Esophagus muscularis mucosa (tissue), 4 donors: ENCODE data around the gene IQCK. TPM values are rescaled to one million over a fixed set of nuclear protein-coding genes. Genes with fewer than 3 reads are reported as not detected.

ENCODE experiments used
- DNase-seq: peaks from one replicate; pipeline ENCODE4 v3.0.0-alpha.2; 2017; ENCODE audit errors: extremely low spot score
- H3K27ac ChIP-seq, 4 donors: fragments of 200-600 bp; sonication (generic); replicated peaks in 1 of 4; 1 replicate in 3 of 4; 2 replicates in 1 of 4; pipeline ENCODE4 v1.5.1; 2016 to 2019; ENCODE audit warnings: mild to moderate bottlenecking in 1 of 4
- H3K27me3 ChIP-seq, 4 donors: fragments of 200-600 bp; sonication (generic); one replicate each; pipeline versions ENCODE4 v1.5.1 to v1.6.0; 2016 to 2019
- H3K36me3 ChIP-seq, 4 donors: fragments of 200-600 bp; sonication (generic); one replicate each; pipeline ENCODE4 v1.5.1; 2016 to 2019
- H3K4me1 ChIP-seq, 4 donors: fragments of 200-600 bp; sonication (generic); one replicate each; pipeline ENCODE4 v1.5.1; 2016 to 2019
- H3K4me3 ChIP-seq, 4 donors: fragments of 200-600 bp; sonication (generic); 1 replicate in 2 of 4; 2 replicates in 2 of 4; pipeline ENCODE4 v1.5.1; 2016 to 2019; ENCODE audit warnings: mild to moderate bottlenecking in 4 of 4, moderate library complexity in 1 of 4
- H3K9me3 ChIP-seq, 4 donors: fragments of 200-600 bp; sonication (generic); 1 replicate in 3 of 4; 2 replicates in 1 of 4; pipeline ENCODE4 v1.5.1; 2016 to 2019
- CTCF ChIP-seq, 3 experiments: fragments of 200-600 bp in 2 of 3; fragments of 450-650 bp in 1 of 3; sonication (generic) in 2 of 3; IDR thresholded peaks; one replicate each; pipeline ENCODE4 v1.5.1; 2017 to 2019; ENCODE audit warnings: antibody characterized with exemption in 3 of 3, mild to moderate bottlenecking in 2 of 3, moderate library complexity in 1 of 3
- EP300 ChIP-seq: sonication (generic); formaldehyde crosslinking; IDR thresholded peaks from one replicate; pipeline ENCODE4 v1.6.1; 2017; ENCODE audit warnings: antibody characterized with exemption
- POLR2A ChIP-seq: fragments of 450-650 bp; IDR thresholded peaks from one replicate; pipeline ENCODE4 v1.6.1; 2017; ENCODE audit warnings: antibody characterized with exemption, moderate library complexity, mild to moderate bottlenecking, low read depth
- POLR2AphosphoS5 ChIP-seq, 2 donors: sonication (generic); formaldehyde crosslinking; IDR thresholded peaks; one replicate each; pipeline ENCODE4 v1.6.1; 2017; ENCODE audit warnings: antibody characterized with exemption in 2 of 2
- WGBS: methylation state at CpG from one replicate; pipeline ENCODE4 v1.1.5; 2018; 5-methylcytosine and 5-hydroxymethylcytosine counted together
- intact Hi-C: fragments of 100-400 bp; cut with DNase I; formaldehyde crosslinking; loops from one replicate; pipeline ENCODE4 v1.15.1; 2023
- total RNA-seq, 4 donors: library from RNA; depleted of rRNA; stranded (reverse); fragments of >200 nt; gene quantifications; one replicate each; pipeline versions ENCODE4 v1.1.0 to v1.2.1, GENCODE V29; 2016

IQCK gene
- total RNA-seq, 4 donors from 2014 or later, result 7.4 to 10.4 (median 8.6) TPM

GRCh38 chr16:19886073-19886941 is 168.2 kb downstream of the IQCK start:
- intact Hi-C loops, result loop anchor here (1.0 to 5.0 kb wide), 4 partner anchors 169 to 327 kb away; partner anchors contain the start of genes IQCK and KNOP1
- 13% methylated on average over 18 of the region's 20 CpGs for WGBS
- H3K27me3 ChIP-seq, result peaks cover 0 to 32% (median 3%) of the 10 kb centered on the region in 4 donors
- peaks cover 12 to 43% (median 37%) of the 10 kb centered on the region in 4 donors for H3K4me1 ChIP-seq
- peak; percentile 98 to 99 (median 99) for TF ChIP-seq CTCF (IDR thresholded peaks at IDR 0.05)
- no peak for TF ChIP-seq EP300
- TF ChIP-seq POLR2AphosphoS5 (IDR thresholded peaks at IDR 0.05), result peak in 1 of 2 donors; percentile 38
- no peak overlapping the region for H3K27ac ChIP-seq
- H3K36me3 ChIP-seq, result no peaks in the 10 kb centered on the region
- H3K4me3 ChIP-seq, result peak overlapping the region; percentile 65 to 85 (median 68)
- peaks cover 0 to 5% (median 0%) of the 10 kb centered on the region in 4 donors for H3K9me3 ChIP-seq
- DNase-seq, result peak; percentile 94

GRCh38 chr16:19888834-19889233 is 170.8 kb downstream of the IQCK start:
- intact Hi-C loops, result loop anchor here (5.0 kb wide), 2 partner anchors 172 to 307 kb away; partner anchors contain the start of genes IQCK and KNOP1
- 89% methylated on average over 3 of the region's 3 CpGs for whole genome bisulfite sequencing
- H3K27ac ChIP-seq, result no peak overlapping the region
- H3K27me3 ChIP-seq, result peaks cover 0 to 22% (median 3%) of the 10 kb centered on the region in 4 donors
- no peak overlapping the region for H3K4me3 ChIP-seq
- TF ChIP-seq CTCF (IDR thresholded peaks at IDR 0.05), result no peak
- no peak for TF ChIP-seq POLR2AphosphoS5 (IDR thresholded peaks at IDR 0.05)
- TF ChIP-seq POLR2A, result no peak
- TF ChIP-seq EP300, result no peak
- no peak for DNase-seq
- no peaks in the 10 kb centered on the region for H3K36me3 ChIP-seq
- peaks cover 12 to 26% (median 26%) of the 10 kb centered on the region in 4 donors for H3K4me1 ChIP-seq
- H3K9me3 ChIP-seq, result peaks cover 0 to 5% (median 0%) of the 10 kb centered on the region in 4 donors

- Histone ChIP-seq H3K27me3 (peaks cover 0 to 2% (median 0%) of the 10 kb centered on the region in 4 donors), H3K27ac (no peak overlapping the region), H3K36me3 (no peaks in the 10 kb centered on the region), H3K4me1 (peaks cover 6 to 7% (median 7%) of the 10 kb centered on the region in 4 donors), H3K4me3 (no peak overlapping the region), H3K9me3 (peaks cover 0 to 5% (median 0%) of the 10 kb centered on the region in 4 donors)
- TF ChIP-seq POLR2AphosphoS5 (IDR thresholded peaks at IDR 0.05) (no peak), POLR2A (no peak), EP300 (no peak), CTCF (IDR thresholded peaks at IDR 0.05) (no peak)
- intact Hi-C loops, result no loop called here
- DNase-seq, result no peak
- WGBS, result 84% methylated on average over 3 of the region's 3 CpGs
Observed at GRCh38 chr16:19890901-19891300, 172.8 kb downstream of the IQCK start.

- peaks cover 0 to 5% (median 0%) of the 10 kb centered on the region in 4 donors for H3K9me3 ChIP-seq
- no peak for TF ChIP-seq CTCF (IDR thresholded peaks at IDR 0.05)
- TF ChIP-seq POLR2A, result no peak
- TF ChIP-seq EP300, result no peak
- no peak for TF ChIP-seq POLR2AphosphoS5 (IDR thresholded peaks at IDR 0.05)
- no peaks in the 10 kb centered on the region for H3K4me1 ChIP-seq
- H3K4me3 ChIP-seq, result no peak overlapping the region
- 97% methylated on average over 12 of the region's 12 CpGs for WGBS
- intact Hi-C loops, result no loop called here
- no peak overlapping the region for H3K27ac ChIP-seq
- peaks cover 0 to 2% (median 0%) of the 10 kb centered on the region in 4 donors for H3K27me3 ChIP-seq
- no peaks in the 10 kb centered on the region for H3K36me3 ChIP-seq
- no peak for DNase-seq
Observed at GRCh38 chr16:19892902-19893301, 174.8 kb downstream of the IQCK start.
